ENCODE results near the gene AJM1.

GRCh38 chr9:136835162-136835931 lies 6.9 kb upstream of the AJM1 start:
- TF ChIP-seq, protein P1, sequence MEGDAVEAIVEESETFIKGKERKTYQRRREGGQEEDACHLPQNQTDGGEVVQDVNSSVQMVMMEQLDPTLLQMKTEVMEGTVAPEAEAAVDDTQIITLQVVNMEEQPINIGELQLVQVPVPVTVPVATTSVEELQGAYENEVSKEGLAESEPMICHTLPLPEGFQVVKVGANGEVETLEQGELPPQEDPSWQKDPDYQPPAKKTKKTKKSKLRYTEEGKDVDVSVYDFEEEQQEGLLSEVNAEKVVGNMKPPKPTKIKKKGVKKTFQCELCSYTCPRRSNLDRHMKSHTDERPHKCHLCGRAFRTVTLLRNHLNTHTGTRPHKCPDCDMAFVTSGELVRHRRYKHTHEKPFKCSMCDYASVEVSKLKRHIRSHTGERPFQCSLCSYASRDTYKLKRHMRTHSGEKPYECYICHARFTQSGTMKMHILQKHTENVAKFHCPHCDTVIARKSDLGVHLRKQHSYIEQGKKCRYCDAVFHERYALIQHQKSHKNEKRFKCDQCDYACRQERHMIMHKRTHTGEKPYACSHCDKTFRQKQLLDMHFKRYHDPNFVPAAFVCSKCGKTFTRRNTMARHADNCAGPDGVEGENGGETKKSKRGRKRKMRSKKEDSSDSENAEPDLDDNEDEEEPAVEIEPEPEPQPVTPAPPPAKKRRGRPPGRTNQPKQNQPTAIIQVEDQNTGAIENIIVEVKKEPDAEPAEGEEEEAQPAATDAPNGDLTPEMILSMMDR (IDR thresholded peaks at IDR 0.05) = no peak
- TF ChIP-seq POLR2A (IDR thresholded peaks at IDR 0.05) = no peak

All from esophagus squamous epithelium (tissue), 4 donors.